ENCODE measurements around the gene RABEP2. TPM values are rescaled to one million over a fixed set of nuclear protein-coding genes. Genes with fewer than 3 reads are reported as not detected.

Gene RABEP2
- total RNA-seq, 1 experiment from 2014 or later, result 40.2 TPM

DNA sequence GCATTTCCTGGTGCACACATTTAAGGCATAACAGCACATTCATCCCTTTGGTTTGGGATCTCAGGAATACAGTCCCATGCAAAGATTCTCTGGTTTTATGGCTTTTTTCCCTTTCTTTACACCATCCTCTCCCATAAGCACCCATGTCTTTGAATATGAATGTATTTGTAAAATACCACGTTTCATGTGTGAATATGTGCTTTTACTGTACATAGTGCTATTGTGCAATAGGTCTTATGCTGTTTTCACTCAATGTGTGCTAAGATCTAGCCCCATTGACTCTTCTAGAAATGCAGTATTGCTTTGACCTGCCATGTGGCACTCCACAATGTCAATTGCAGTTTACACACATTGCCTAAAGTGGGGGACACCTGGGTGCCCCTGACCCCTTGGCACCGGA is 39.5 kb upstream of the RABEP2 start:
- Histone ChIP-seq H3K4me1 (ENCODE audit: insufficient read depth, low read length) (no peaks in the 10 kb centered on the region), H3K4me3 (ENCODE audit: low read length) (no peak overlapping the region), H3K27ac (ENCODE audit: low read length) (no peak overlapping the region), H3K79me2 (ENCODE audit: low read length) (no peaks in the 10 kb centered on the region), H3K27me3 (ENCODE audit: low read length) (no peaks in the 10 kb centered on the region), H4K20me1 (ENCODE audit: low read length) (no peaks in the 10 kb centered on the region), H3K9me3 (ENCODE audit: low read length) (no peaks in the 10 kb centered on the region), H3K9me2 (replicated peaks; ENCODE audit: low read length) (no peaks in the 10 kb centered on the region), H3F3A (ENCODE audit: low read length, unreplicated experiment) (no peaks in the 10 kb centered on the region), H3K4me2 (ENCODE audit: low read length) (no peak overlapping the region), H3K36me3 (ENCODE audit: low read depth, low read length) (no peaks in the 10 kb centered on the region; the same call in 1 of the 2 replicates), H3K9ac (ENCODE audit: low read length) (no peak overlapping the region), H2AFZ (ENCODE audit: low read length) (no peak overlapping the region)
- TF ChIP-seq, protein P1, sequence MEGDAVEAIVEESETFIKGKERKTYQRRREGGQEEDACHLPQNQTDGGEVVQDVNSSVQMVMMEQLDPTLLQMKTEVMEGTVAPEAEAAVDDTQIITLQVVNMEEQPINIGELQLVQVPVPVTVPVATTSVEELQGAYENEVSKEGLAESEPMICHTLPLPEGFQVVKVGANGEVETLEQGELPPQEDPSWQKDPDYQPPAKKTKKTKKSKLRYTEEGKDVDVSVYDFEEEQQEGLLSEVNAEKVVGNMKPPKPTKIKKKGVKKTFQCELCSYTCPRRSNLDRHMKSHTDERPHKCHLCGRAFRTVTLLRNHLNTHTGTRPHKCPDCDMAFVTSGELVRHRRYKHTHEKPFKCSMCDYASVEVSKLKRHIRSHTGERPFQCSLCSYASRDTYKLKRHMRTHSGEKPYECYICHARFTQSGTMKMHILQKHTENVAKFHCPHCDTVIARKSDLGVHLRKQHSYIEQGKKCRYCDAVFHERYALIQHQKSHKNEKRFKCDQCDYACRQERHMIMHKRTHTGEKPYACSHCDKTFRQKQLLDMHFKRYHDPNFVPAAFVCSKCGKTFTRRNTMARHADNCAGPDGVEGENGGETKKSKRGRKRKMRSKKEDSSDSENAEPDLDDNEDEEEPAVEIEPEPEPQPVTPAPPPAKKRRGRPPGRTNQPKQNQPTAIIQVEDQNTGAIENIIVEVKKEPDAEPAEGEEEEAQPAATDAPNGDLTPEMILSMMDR (conservative IDR thresholded peaks at IDR 0.05; ENCODE audit: low read depth, low read length), result no peak
- ATAC-seq (no peak), DNase-seq (no peak)
- ChIA-PET POLR2A (ENCODE audit: unreplicated experiment) (no interaction called here), CTCF (no interaction called here)
- no TSS peak for BruUV-seq (replicated peaks)
- intact Hi-C loops (cut with micrococcal nuclease), result no loop called here

DNA sequence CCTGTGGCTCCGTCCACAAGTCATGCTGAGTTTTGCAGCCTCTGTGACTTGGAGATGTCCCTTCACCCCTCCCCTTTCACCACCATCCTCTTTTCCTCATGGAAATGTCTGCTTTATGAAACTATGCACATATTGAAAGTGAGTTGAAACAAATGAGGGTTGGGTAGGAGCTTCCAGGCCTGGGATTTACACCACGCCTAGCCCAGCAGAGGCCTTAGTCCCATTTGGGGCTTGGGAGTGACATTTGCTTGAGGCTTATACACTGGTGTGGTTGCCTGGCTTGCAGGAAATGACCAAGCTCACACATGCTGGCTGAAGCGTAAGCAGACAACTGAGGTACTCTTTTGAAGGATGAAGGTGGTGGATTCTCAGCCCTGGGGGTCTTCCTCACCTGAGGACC is 39.0 kb upstream of the RABEP2 start:
- Histone ChIP-seq H4K20me1 (ENCODE audit: low read length) (no peaks in the 10 kb centered on the region), H3F3A (ENCODE audit: low read length, unreplicated experiment) (no peaks in the 10 kb centered on the region), H3K4me2 (ENCODE audit: low read length) (no peak overlapping the region), H3K27ac (ENCODE audit: low read length) (no peak overlapping the region), H3K9me3 (ENCODE audit: low read length) (no peaks in the 10 kb centered on the region), H3K4me3 (ENCODE audit: low read length) (no peak overlapping the region), H3K9ac (ENCODE audit: low read length) (no peak overlapping the region), H3K36me3 (ENCODE audit: low read depth, low read length) (no peaks in the 10 kb centered on the region; the same call in 1 of the 2 replicates), H3K79me2 (ENCODE audit: low read length) (no peaks in the 10 kb centered on the region), H3K27me3 (ENCODE audit: low read length) (no peaks in the 10 kb centered on the region), H2AFZ (ENCODE audit: low read length) (no peak overlapping the region), H3K9me2 (replicated peaks; ENCODE audit: low read length) (no peaks in the 10 kb centered on the region), H3K4me1 (ENCODE audit: insufficient read depth, low read length) (no peaks in the 10 kb centered on the region)
- CTCF ChIA-PET, result no interaction called here
- DNase-seq (no peak), ATAC-seq (no peak)
- intact Hi-C loops (cut with micrococcal nuclease), result no loop called here
- POLR2A ChIA-PET (ENCODE audit: unreplicated experiment), result no interaction called here
- no peak for TF ChIP-seq EZH2 (IDR thresholded peaks at IDR 0.05; ENCODE audit: low read length, unreplicated experiment)
- TF ChIP-seq, protein P1 (conservative IDR thresholded peaks at IDR 0.05; ENCODE audit: low read depth, low read length), result no peak
- no peak for TF ChIP-seq EZH2phosphoT487 (IDR thresholded peaks at IDR 0.05; ENCODE audit: borderline replicate concordance, low read length)
- BruUV-seq (replicated peaks), result TSS peak; percentile 23

DNA sequence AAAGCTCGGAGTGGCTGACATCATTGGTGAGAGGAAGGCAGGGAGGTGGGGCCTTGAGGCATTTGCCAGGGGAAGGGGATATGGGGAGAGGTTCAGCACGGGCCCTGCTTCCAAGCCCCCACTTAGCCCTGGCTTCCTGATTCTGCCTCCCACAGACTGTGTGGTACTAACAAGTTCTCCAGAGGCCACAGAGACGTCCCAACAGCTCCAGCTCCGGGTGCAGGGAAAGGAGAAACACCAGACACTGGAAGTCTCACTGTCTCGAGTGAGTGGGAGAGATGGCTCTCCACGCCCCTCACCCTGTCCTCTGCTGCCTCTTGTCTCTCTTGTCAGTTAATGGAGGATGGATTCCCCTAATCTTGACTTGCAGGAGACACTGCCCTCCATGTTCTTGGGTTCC is 33.8 kb upstream of the RABEP2 start:
- TF ChIP-seq EZH2phosphoT487 (IDR thresholded peaks at IDR 0.05; ENCODE audit: borderline replicate concordance, low read length) (no peak), EZH2 (IDR thresholded peaks at IDR 0.05; ENCODE audit: low read length, unreplicated experiment) (no peak)
- TF ChIP-seq, protein P1 (conservative IDR thresholded peaks at IDR 0.05; ENCODE audit: low read depth, low read length), result no peak
- no peak overlapping the region for H3K4me2 ChIP-seq (ENCODE audit: low read length)
- H3K9ac ChIP-seq (ENCODE audit: low read length), result no peak overlapping the region
- no peak for DNase-seq
- CTCF ChIA-PET, result no interaction called here
- peaks cover 5% of the 10 kb centered on the region; the same call in 1 of the 2 replicates for H3K36me3 ChIP-seq (ENCODE audit: low read depth, low read length)
- H2AFZ ChIP-seq (ENCODE audit: low read length), result no peak overlapping the region
- no peaks in the 10 kb centered on the region for H3K9me3 ChIP-seq (ENCODE audit: low read length)
- H3K4me3 ChIP-seq (ENCODE audit: low read length), result no peak overlapping the region
- H3F3A ChIP-seq (ENCODE audit: low read length, unreplicated experiment), result no peaks in the 10 kb centered on the region
- intact Hi-C loops (cut with micrococcal nuclease), result no loop called here
- BruUV-seq (replicated peaks), result no TSS peak
- H4K20me1 ChIP-seq (ENCODE audit: low read length), result no peaks in the 10 kb centered on the region
- H3K27me3 ChIP-seq (ENCODE audit: low read length), result no peaks in the 10 kb centered on the region
- POLR2A ChIA-PET (ENCODE audit: unreplicated experiment), result no interaction called here
- H3K27ac ChIP-seq (ENCODE audit: low read length), result no peak overlapping the region
- no peak for ATAC-seq
- no peaks in the 10 kb centered on the region for H3K79me2 ChIP-seq (ENCODE audit: low read length)
- no peaks in the 10 kb centered on the region for H3K4me1 ChIP-seq (ENCODE audit: insufficient read depth, low read length)
- no peaks in the 10 kb centered on the region for H3K9me2 ChIP-seq (replicated peaks; ENCODE audit: low read length)

All from PC-3 (cell line).